Caco-2 (cell line): ENCODE measurements around the gene RBM39. TPM values are rescaled to one million over a fixed set of nuclear protein-coding genes. Genes with fewer than 3 reads are reported as not detected.
"Not testable (repeated sequence)": the region's sequence is repeated elsewhere in the genome, so short reads cannot be mapped to it uniquely, and the experiment has no call there.

Experiments used
- BruUV-seq: library from RNA; stranded (reverse); fragments of 400-500 nt; replicated peaks from 2 replicates; lab custom pipeline; 2021; lab: Mats Ljungman, UMichigan
- CTCF ChIA-PET: fragments of 300-600 bp; sonication (Branson Sonifier 250); formaldehyde crosslinking; loops from one replicate; lab custom pipeline; 2022; ENCODE audit warnings: antibody characterized with exemption; lab: Charles Lee
- POLR2A ChIA-PET: fragments of 300-600 bp; sonication (Branson Sonifier 250); formaldehyde crosslinking; loops from one replicate; lab custom pipeline; 2022; ENCODE audit warnings: antibody characterized with exemption; lab: Charles Lee
- DNase-seq, 2 experiments: peaks; one replicate each; pipeline versions ENCODE4 v3.0.0 to v3.0.0-alpha.2; 2020 to 2022
- H3K27me3 ChIP-seq: replicated peaks from 2 replicates; pipeline ENCODE4 v1.6.0; 2011; ENCODE audit warnings: low read length; ENCODE audit not compliant: control insufficient read depth, insufficient read depth
- H3K36me3 ChIP-seq: 2 replicates; pipeline ENCODE4 v1.5.1; 2011; ENCODE audit warnings: low read length; ENCODE audit not compliant: control insufficient read depth, insufficient read depth
- H3K4me1 ChIP-seq: fragments of 250-450 bp; sonication (Bioruptor Pico); 2 replicates; pipeline ENCODE4 v1.5.1; 2020; ENCODE audit warnings: mild to moderate bottlenecking
- H3K4me3 ChIP-seq: 2 replicates; pipeline ENCODE4 v1.5.1; 2011; ENCODE audit warnings: low read depth, mild to moderate bottlenecking, control low read depth, low read length
- H3K9me3 ChIP-seq: fragments of 250-450 bp; sonication (Bioruptor Pico); 2 replicates; pipeline ENCODE4 v1.5.1; 2020; ENCODE audit warnings: mild to moderate bottlenecking, moderate library complexity
- H3K27ac Mint-ChIP-seq: one replicate; pipeline ENCODE4 v1.8.0; 2022; ENCODE audit warnings: mixed read lengths; ENCODE audit not compliant: unreplicated experiment
- H3K27me3 Mint-ChIP-seq: one replicate; pipeline ENCODE4 v1.8.0; 2022; ENCODE audit warnings: mixed read lengths; ENCODE audit not compliant: insufficient read depth, unreplicated experiment
- H3K36me3 Mint-ChIP-seq: one replicate; pipeline ENCODE4 v1.8.0; 2022; ENCODE audit warnings: mild to moderate bottlenecking, mixed read lengths; ENCODE audit not compliant: insufficient read depth, unreplicated experiment
- H3K4me1 Mint-ChIP-seq: one replicate; pipeline ENCODE4 v1.8.0; 2022; ENCODE audit warnings: low read depth, mixed read lengths; ENCODE audit not compliant: unreplicated experiment
- H3K4me3 Mint-ChIP-seq: one replicate; pipeline ENCODE4 v1.8.0; 2022; ENCODE audit warnings: mild to moderate bottlenecking, moderate library complexity, mixed read lengths; ENCODE audit not compliant: unreplicated experiment
- H3K9me3 Mint-ChIP-seq: one replicate; pipeline ENCODE4 v1.8.0; 2022; ENCODE audit warnings: mixed read lengths; ENCODE audit not compliant: unreplicated experiment
- intact Hi-C: fragments of 100-400 bp; cut with micrococcal nuclease; formaldehyde crosslinking; loops from one replicate; pipeline ENCODE4 v1.10.0; 2022; ENCODE audit not compliant: unreplicated experiment
- total RNA-seq: library from RNA; stranded (reverse); gene quantifications from 2 replicates; pipeline ENCODE4 v1.2.3, GENCODE V29; 2022
- TF ChIP-seq, protein P1 (sequence below), 2 experiments: fragments of 200-600 bp in 1 of 2; IDR thresholded peaks; 1 replicate in 1 of 2; 2 replicates in 1 of 2; pipeline versions ENCODE4 v1.5.1 to v1.8.0; 2011 to 2022; ENCODE audit warnings: antibody characterized with exemption in 1 of 2, control low read depth in 1 of 2, inconsistent platforms in 1 of 2, low read depth in 1 of 2, low read length in 1 of 2, mild to moderate bottlenecking in 1 of 2, moderate library complexity in 1 of 2; ENCODE audit not compliant: insufficient read depth in 1 of 2, severe bottlenecking in 1 of 2, unreplicated experiment in 1 of 2

The RBM39 gene
- total RNA-seq, 1 experiment from 2014 or later: 750 TPM

- no peak overlapping the region for H3K4me3 ChIP-seq
- BruUV-seq: no TSS peak
- H3K4me1 Mint-ChIP-seq: peaks cover 17% of the 10 kb centered on the region
- intact Hi-C loops: loop anchor here (5.0 kb wide), 1 partner anchor 233 kb away; no protein-coding TSS in a partner anchor
- no peaks in the 10 kb centered on the region for H3K9me3 ChIP-seq
- ChIA-PET CTCF (interaction anchor here (0.9 kb wide), 1 partner anchor 76 kb away, joined by 3 read pairs; no protein-coding TSS in a partner anchor), POLR2A (no interaction called here)
- no peaks in the 10 kb centered on the region for H3K27me3 Mint-ChIP-seq
- no peak overlapping the region for H3K4me3 Mint-ChIP-seq
- TF ChIP-seq, protein P1, sequence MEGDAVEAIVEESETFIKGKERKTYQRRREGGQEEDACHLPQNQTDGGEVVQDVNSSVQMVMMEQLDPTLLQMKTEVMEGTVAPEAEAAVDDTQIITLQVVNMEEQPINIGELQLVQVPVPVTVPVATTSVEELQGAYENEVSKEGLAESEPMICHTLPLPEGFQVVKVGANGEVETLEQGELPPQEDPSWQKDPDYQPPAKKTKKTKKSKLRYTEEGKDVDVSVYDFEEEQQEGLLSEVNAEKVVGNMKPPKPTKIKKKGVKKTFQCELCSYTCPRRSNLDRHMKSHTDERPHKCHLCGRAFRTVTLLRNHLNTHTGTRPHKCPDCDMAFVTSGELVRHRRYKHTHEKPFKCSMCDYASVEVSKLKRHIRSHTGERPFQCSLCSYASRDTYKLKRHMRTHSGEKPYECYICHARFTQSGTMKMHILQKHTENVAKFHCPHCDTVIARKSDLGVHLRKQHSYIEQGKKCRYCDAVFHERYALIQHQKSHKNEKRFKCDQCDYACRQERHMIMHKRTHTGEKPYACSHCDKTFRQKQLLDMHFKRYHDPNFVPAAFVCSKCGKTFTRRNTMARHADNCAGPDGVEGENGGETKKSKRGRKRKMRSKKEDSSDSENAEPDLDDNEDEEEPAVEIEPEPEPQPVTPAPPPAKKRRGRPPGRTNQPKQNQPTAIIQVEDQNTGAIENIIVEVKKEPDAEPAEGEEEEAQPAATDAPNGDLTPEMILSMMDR (IDR thresholded peaks at IDR 0.05; ENCODE audit: insufficient read depth in 1 of 2, low read depth in 1 of 2, low read length in 1 of 2, severe bottlenecking in 1 of 2, unreplicated experiment in 1 of 2): no peak
- no peak overlapping the region for H3K27ac Mint-ChIP-seq
- no peaks in the 10 kb centered on the region for H3K27me3 ChIP-seq
- H3K36me3 ChIP-seq: peaks cover 2% of the 10 kb centered on the region; the same call in 1 of the 2 replicates
- DNase-seq: peak in 1 of 2 experiments; percentile 30
- peaks cover 15% of the 10 kb centered on the region for H3K4me1 ChIP-seq
- peaks cover 58% of the 10 kb centered on the region for H3K36me3 Mint-ChIP-seq
- H3K9me3 Mint-ChIP-seq: no peaks in the 10 kb centered on the region
Observed at GRCh38 chr20:35695245-35695749, 46.8 kb downstream of the RBM39 start.

- peak in 1 of 2 experiments; percentile 31 for DNase-seq
- CTCF ChIA-PET: no interaction called here
Observed at GRCh38 chr20:35690265-35690664, 51.8 kb downstream of the RBM39 start.

GRCh38 chr20:35686872-35687271, 55.2 kb downstream of the RBM39 start:
- H3K4me1 ChIP-seq, intact Hi-C loops, H3K36me3 ChIP-seq, H3K4me3 Mint-ChIP-seq, H3K4me3 ChIP-seq, H3K27ac Mint-ChIP-seq, H3K9me3 ChIP-seq, BruUV-seq, H3K27me3 Mint-ChIP-seq, H3K27me3 ChIP-seq, H3K4me1 Mint-ChIP-seq: not testable (repeated sequence)
- ChIA-PET POLR2A (interaction anchor here (0.8 kb wide), 1 partner anchor 23 kb away, joined by 3 read pairs; the partner anchor contains the start of genes CPNE1 and RBM12), CTCF (interaction anchor here (0.6 to 1.4 kb wide), 4 partner anchors 23 to 301 kb away, joined by 3 to 5 read pairs (median 3); partner anchors contain the start of genes CPNE1 and RBM12)
- peaks cover 13% of the 10 kb centered on the region for H3K9me3 Mint-ChIP-seq
- TF ChIP-seq, protein P1 (IDR thresholded peaks at IDR 0.05; ENCODE audit: insufficient read depth in 1 of 2, low read depth in 1 of 2, low read length in 1 of 2, severe bottlenecking in 1 of 2, unreplicated experiment in 1 of 2): peak; percentile 32 to 56
- DNase-seq: peak; percentile 65 to 74
- peaks cover 57% of the 10 kb centered on the region for H3K36me3 Mint-ChIP-seq

More at GRCh38 chr20:35690265-35690664, 51.8 kb downstream of the RBM39 start:
- Histone ChIP-seq H3K4me3 (no peak overlapping the region), H3K4me1 (no peaks in the 10 kb centered on the region), H3K9me3 (peaks cover 9% of the 10 kb centered on the region; the same call in 1 of the 2 replicates), H3K27me3 (no peaks in the 10 kb centered on the region), H3K36me3 (peaks cover 8% of the 10 kb centered on the region)
- Mint-ChIP-seq H3K36me3 (peaks cover 61% of the 10 kb centered on the region), H3K4me3 (no peak overlapping the region), H3K9me3 (peaks cover 13% of the 10 kb centered on the region), H3K4me1 (no peaks in the 10 kb centered on the region), H3K27ac (no peak overlapping the region), H3K27me3 (no peaks in the 10 kb centered on the region)
- POLR2A ChIA-PET: interaction anchor here (0.6 kb wide), 1 partner anchor 40 kb away, joined by 4 read pairs; no protein-coding TSS in a partner anchor
- intact Hi-C loops: no loop called here
- TF ChIP-seq, protein P1 (IDR thresholded peaks at IDR 0.05; ENCODE audit: insufficient read depth in 1 of 2, low read depth in 1 of 2, low read length in 1 of 2, severe bottlenecking in 1 of 2, unreplicated experiment in 1 of 2): no peak
- BruUV-seq: no TSS peak

DNA sequence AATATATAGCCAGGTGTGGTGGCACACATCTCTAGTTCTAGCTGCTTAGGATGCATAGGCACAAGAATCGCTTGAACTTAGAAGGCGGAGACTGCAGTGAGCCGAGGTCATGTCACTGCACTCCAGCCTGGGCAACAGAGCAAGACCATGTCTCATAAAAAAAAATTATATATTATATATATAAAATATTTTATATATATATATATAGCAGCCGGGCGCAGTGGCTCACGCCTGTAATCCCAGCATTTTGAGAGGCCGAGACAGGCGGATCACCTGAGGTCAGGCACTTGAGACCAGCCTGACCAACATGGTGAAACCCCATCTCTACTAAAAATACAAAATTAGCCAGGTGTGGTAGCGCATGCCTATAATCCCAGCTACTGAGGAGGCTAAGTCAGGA, 56.7 kb downstream of the RBM39 start:
- Mint-ChIP-seq H3K9me3 (peaks cover 13% of the 10 kb centered on the region), H3K36me3 (peaks cover 45% of the 10 kb centered on the region)
- H3K9me3 ChIP-seq, BruUV-seq, H3K4me3 Mint-ChIP-seq, H3K4me1 ChIP-seq, H3K27me3 ChIP-seq, intact Hi-C loops, H3K4me3 ChIP-seq, H3K27ac Mint-ChIP-seq, H3K27me3 Mint-ChIP-seq, H3K36me3 ChIP-seq, H3K4me1 Mint-ChIP-seq: not testable (repeated sequence)
- peak in 1 of 2 experiments; percentile 19 for DNase-seq
- ChIA-PET CTCF (interaction anchor here (1.4 kb wide), 1 partner anchor 199 kb away, joined by 5 read pairs; no protein-coding TSS in a partner anchor), POLR2A (interaction anchor here (0.6 kb wide), 1 partner anchor 9 kb away, joined by 19 read pairs; no protein-coding TSS in a partner anchor)
